GM23248 (cell line): ENCODE measurements around the gene AMIGO1.

ENCODE experiments used
- EZH2 ChIP-seq: fragments of 200-600 bp; sonication (generic); IDR thresholded peaks from 2 replicates; pipeline ENCODE4 v1.6.1; 2018; ENCODE audit warnings: antibody characterized with exemption, mild to moderate bottlenecking; ENCODE audit not compliant: insufficient read depth, poor library complexity, severe bottlenecking
- EZH2phosphoT487 ChIP-seq: fragments of 200-600 bp; sonication (generic); IDR thresholded peaks from 2 replicates; pipeline ENCODE4 v1.6.1; 2018; ENCODE audit warnings: antibody characterized with exemption, moderate library complexity, mild to moderate bottlenecking, low read depth; ENCODE audit not compliant: insufficient read depth

DNA sequence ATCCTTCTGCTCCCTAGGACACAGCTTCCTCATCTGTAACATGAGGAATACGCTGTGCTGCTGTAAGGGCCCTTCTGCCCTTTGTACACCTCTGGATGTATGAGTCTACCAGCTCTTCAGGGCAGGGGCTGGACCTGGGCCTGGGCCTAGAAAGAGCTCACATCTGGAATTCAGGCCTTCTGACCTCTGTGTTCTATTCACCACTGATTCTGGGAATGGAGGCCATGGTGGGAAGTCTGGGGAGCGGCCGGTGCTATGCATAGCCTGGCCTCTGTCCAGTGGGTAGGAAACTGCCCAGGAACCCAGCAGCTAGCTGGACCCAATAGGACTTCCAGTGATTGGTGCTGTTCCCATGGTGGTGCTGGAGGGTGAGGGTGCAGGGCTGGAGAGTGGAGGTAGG, 19.2 kb upstream of the AMIGO1 start:
- no peak for TF ChIP-seq EZH2
- TF ChIP-seq EZH2phosphoT487: no peak
